ENCODE data around the gene RIPOR3. TPM values are rescaled to one million over a fixed set of nuclear protein-coding genes. Genes with fewer than 3 reads are reported as not detected.
A peak's percentile ranks its signal among the peaks of the same experiment; 100 is the strongest.
"Not testable (repeated sequence)": the region's sequence is repeated elsewhere in the genome, so short reads cannot be mapped to it uniquely, and the experiment has no call there.

RIPOR3 gene
- total RNA-seq, 8 experiments from 2014 or later: 1.0 to 13.0 (median 2.8) TPM

DNA sequence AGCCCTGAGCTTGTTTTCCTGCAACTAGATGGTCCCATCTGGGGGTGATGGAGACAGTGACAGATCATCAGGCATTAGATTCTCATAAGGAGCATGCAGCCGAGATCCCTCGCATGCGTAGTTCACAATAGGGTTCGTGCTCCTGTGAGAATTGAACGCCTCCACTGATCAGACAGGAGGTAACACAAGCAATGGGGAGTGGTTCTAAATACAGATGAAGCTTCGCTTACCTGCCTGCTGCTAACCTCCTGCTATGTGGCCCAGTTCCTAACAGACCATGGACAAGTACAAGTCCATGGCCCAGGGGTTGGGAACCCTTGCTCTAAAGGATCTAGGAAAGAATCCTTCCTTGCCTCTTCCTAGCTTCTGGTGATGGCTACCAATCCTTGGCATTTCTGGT is 42.7 kb downstream of the RIPOR3 start:
- ATAC-seq (replicated peaks in 6 of 8): no peak
- Histone ChIP-seq H3K4me1 (replicated peaks in 1 of 2) (peaks cover 7 to 12% of the 10 kb centered on the region in 2 donors), H3K4me3 (no peak overlapping the region), H3K27ac (no peak overlapping the region)
- in situ Hi-C loops (cut with MboI; ENCODE audit: low pct_unique_long_range_greater_than_20kb in 2 of 9, low sequenced_read_pairs in 9 of 9, unreplicated experiment in 9 of 9): no loop called here
- WGBS, 10 experiments: 92 to 100% (median 100%) methylated on average over 1 to 6 of the region's 6 CpGs; no CpG with 5 or more reads in 5 of the 10 experiments

DNA sequence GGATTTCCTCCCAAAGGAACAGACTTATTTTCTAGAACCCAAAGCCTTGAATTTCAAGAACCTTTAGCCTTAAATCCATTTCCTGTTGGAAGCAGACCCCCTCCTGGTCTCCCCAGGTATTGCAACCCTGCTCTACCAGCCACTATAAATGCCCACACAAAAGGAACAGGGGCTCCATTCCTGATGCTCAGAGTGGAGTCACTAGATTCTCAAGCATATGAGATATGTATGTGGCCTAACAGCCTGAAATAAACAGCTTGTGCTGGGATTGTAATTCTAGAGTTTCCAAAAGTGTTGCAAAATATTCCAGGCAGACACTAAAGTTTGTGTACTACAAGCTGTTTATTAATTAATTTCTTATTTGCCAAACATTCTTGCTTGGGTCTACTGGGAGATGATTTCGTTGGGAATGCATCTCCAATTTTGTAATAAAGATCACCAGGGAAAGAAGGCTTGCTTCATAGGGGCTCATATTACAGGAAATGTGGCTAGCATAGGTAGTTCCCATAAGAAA is 44.8 kb downstream of the RIPOR3 start:
- in situ Hi-C loops (cut with MboI; ENCODE audit: low pct_unique_long_range_greater_than_20kb in 2 of 9, low sequenced_read_pairs in 9 of 9, unreplicated experiment in 9 of 9): no loop called here
- no peak for ATAC-seq (replicated peaks in 6 of 8)
- WGBS, 10 experiments: 33 to 100% (median 53%) methylated on average over 1 of the region's 1 CpG; no CpG with 5 or more reads in 2 of the 10 experiments
- no peak overlapping the region for H3K27ac ChIP-seq
- H3K4me3 ChIP-seq: no peak overlapping the region
- peaks cover 16 to 25% of the 10 kb centered on the region in 2 donors for H3K4me1 ChIP-seq (replicated peaks in 1 of 2)

DNA sequence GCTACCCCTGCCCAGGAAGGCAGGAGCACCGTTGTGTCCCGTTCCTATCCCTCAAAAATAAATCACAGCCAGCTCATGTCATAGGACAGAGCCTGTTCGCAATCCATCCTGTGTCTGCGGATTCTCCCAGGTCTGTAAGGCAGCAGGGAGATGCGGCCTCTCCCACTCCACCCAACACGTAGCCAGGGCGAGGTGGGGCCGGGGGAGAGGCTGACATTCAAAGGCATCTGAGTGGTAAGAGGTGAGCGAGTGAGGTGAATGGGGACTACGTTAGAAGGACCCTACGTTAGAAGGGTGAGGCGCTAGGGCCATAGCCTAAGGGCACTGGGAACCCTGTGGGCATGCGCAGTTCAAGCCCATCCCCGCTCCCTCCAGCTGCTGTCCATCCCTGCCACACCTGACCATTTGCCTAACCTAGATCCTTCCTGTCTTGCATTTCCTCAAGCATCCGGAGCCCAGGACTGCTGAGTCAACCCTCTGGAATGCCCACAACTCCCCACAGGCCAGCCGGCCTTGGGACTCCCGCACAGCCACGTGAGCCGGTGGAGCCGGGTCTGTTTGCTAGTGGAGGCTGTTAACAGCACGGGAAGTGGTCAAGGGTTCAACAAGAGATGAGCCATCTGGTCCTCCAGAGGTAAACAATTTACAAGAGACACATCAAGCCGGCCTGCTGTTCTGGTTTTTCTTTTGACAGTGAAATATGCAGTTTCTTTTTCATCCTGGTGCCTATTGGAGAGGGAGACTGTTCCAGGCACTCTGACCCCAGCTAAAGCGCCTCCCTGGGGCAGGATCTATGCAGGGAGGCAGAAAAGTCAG is 45.9 kb downstream of the RIPOR3 start:
- Histone ChIP-seq H3K4me1 (replicated peaks in 1 of 2) (peaks cover 16 to 27% of the 10 kb centered on the region in 2 donors), H3K27ac (peak overlapping the region; percentile 9 to 61), H3K4me3 (no peak overlapping the region)
- ATAC-seq (replicated peaks in 6 of 8): peak; percentile 82 to 99 (median 98)
- 13 to 87% (median 29%) methylated on average over 3 to 12 of the region's 23 CpGs; no CpG with 5 or more reads in 3 of the 10 experiments for WGBS, 10 experiments
- in situ Hi-C loops (cut with MboI; ENCODE audit: low pct_unique_long_range_greater_than_20kb in 2 of 9, low sequenced_read_pairs in 9 of 9, unreplicated experiment in 9 of 9): no loop called here

DNA sequence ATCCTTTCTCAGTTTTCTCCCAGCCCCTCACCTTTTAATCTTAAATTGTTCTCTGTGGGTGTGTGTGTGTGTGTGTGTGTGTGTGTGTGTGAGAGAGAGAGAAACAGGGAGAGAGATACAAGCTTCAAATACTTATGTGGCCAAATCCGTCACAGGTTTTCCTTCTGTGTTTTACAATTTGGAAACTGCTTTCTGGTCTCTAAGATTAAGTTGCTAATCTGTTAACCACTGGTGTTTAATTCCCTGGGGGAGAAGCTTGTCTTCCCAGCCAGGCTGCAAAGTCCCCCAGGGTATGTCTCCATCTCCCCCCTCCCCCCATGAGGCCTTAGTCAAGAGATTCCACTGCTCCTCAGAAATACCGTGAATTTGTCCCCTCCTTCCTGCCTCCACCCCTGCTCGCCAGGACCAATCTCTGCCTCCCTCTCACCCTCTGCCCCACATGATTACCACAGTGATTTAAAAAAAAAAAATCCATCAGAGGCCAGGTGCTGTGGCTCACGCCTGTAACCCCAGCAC is 49.0 kb downstream of the RIPOR3 start:
- peak in 2 of 8 experiments; percentile 2 to 33 for ATAC-seq (replicated peaks in 6 of 8)
- in situ Hi-C loops (cut with MboI; ENCODE audit: low pct_unique_long_range_greater_than_20kb in 2 of 9, low sequenced_read_pairs in 9 of 9, unreplicated experiment in 9 of 9): no loop called here
- Histone ChIP-seq H3K27ac (no peak overlapping the region), H3K4me3 (no peak overlapping the region), H3K4me1 (replicated peaks in 1 of 2) (peaks cover 30 to 47% of the 10 kb centered on the region in 2 donors)
- WGBS, 10 experiments: no CpG with 5 or more reads among the region's 4 CpGs

DNA sequence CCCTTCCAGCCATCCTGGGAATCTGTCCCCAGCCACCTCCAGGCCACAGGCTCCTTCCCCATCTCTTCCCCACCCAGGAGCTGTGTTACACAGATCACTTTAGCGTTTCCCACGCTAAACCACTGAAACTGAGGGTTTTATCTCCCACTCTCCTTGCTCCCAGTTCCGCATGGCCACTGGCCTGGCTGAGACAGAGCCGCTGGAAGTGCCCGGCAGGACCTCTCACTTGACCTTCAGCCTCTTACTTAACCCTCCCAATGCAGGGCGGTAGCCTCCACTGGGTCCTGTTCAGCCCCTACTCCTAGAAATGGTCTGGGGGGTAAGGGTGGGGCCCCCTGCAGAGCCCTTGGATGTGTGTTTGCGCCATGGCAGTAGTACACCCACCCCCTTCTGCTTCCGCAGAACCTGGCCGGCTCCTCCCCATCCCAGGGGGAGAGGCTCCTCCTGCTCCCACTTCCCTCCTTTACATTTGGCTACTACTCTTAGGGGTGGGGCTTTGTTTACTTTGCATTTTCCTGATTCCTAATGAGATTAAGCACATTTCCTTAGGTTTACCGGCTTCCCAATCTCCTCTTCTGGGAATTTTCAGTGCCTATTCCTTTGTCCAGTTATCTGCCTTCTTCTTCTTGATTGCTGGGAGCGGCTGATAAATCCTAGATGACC is 49.6 kb downstream of the RIPOR3 start:
- H3K4me3 ChIP-seq; H3K27ac ChIP-seq; in situ Hi-C loops (cut with MboI; ENCODE audit: low pct_unique_long_range_greater_than_20kb in 2 of 9, low sequenced_read_pairs in 9 of 9, unreplicated experiment in 9 of 9): not testable (repeated sequence)
- 0 to 86% (median 40%) methylated on average over 1 to 3 of the region's 11 CpGs; no CpG with 5 or more reads in 6 of the 10 experiments for WGBS, 10 experiments
- peaks cover 36 to 53% of the 10 kb centered on the region in 2 donors for H3K4me1 ChIP-seq (replicated peaks in 1 of 2)
- peak in 3 of 8 experiments; percentile 7 to 79 (median 29) for ATAC-seq (replicated peaks in 6 of 8)

DNA sequence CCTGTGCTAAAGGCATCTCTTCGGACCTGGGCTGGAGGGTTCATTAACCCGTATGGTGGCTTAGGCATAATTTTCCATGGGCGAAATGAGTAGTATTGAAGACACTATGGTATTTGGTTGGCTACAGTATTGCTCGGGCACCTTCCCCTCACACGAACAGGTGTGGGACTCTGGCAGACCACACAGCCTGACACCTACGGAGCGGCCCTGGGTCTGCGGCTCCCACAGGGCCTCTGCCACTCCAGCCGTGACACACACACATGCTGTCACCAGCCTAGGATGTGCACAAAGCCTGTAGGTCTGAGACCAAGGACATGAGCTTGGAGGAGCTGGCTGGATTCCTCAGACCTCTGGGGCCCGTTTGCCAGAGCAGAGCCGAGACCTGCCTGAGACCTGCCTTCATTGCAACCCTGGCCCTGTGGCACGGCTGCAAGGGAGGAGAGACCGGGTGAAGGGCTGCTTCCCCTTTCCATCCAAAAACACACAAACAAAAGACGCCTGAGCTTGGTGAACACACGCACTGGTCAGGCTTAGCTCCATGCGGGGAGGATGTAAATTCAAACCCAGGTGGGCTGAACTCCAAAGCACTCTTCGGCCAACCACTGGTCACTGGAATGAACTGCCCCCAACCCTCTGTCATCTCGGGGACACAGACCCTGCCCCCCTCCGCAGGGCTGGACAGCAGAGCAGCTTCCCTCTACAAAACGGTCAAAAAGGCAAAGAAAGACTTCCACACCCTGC is 51.2 kb downstream of the RIPOR3 start:
- WGBS, 10 experiments: 32% methylated on average over 3 of the region's 20 CpGs; no CpG with 5 or more reads in 9 of the 10 experiments
- in situ Hi-C loops (cut with MboI; ENCODE audit: low pct_unique_long_range_greater_than_20kb in 2 of 9, low sequenced_read_pairs in 9 of 9, unreplicated experiment in 9 of 9); ATAC-seq (replicated peaks in 6 of 8); H3K4me3 ChIP-seq; H3K27ac ChIP-seq: not testable (repeated sequence)
- H3K4me1 ChIP-seq (replicated peaks in 1 of 2): peaks cover 41 to 59% of the 10 kb centered on the region in 2 donors

DNA sequence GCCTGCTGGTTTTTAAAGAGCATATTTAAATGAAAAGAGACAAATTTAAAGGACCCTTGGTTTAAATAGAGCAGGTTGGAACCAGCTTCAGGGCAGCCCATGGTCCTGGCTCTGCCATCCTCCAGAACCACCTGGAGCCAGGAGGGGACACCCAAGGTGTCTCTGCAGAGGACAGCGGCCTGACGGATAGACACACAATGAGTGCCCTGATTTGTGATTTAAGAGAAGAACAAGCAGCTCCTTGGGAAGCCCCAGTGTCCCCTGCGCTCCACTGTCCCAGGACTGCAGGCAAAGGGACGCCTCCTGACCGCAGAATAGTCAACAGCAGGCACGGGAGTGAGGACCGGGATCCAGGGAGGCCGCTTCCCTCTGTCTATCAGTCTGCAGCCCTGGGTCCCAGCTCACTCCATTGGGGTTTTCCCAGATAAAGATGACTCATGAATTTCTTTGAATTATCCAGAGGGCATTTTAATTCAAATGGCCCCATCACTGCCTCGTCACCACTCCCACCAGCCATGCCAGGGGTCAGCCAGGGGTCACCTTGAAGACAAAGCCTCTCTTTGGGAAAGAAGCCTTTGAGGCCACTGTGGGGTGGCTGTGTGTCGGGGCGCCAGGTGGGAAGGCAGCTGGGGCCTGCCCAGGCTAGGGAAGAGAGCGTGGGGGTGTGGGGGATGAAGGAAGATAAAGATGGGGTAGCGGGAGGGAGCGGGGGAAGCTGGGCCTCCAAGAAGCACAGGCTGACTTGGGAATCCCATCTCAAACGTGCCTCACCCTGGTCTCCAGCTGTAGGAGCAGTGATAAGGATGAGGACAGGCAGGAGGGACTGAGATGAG is 53.1 kb downstream of the RIPOR3 start:
- Histone ChIP-seq H3K27ac (peak overlapping the region; percentile 41 to 72), H3K4me1 (replicated peaks in 1 of 2) (peaks cover 37 to 54% of the 10 kb centered on the region in 2 donors)
- H3K4me3 ChIP-seq; in situ Hi-C loops (cut with MboI; ENCODE audit: low pct_unique_long_range_greater_than_20kb in 2 of 9, low sequenced_read_pairs in 9 of 9, unreplicated experiment in 9 of 9): not testable (repeated sequence)
- ATAC-seq (replicated peaks in 6 of 8): peak; percentile 29 to 79 (median 76)
- 40 to 100% methylated on average over 1 of the region's 15 CpGs; no CpG with 5 or more reads in 8 of the 10 experiments for WGBS, 10 experiments

DNA sequence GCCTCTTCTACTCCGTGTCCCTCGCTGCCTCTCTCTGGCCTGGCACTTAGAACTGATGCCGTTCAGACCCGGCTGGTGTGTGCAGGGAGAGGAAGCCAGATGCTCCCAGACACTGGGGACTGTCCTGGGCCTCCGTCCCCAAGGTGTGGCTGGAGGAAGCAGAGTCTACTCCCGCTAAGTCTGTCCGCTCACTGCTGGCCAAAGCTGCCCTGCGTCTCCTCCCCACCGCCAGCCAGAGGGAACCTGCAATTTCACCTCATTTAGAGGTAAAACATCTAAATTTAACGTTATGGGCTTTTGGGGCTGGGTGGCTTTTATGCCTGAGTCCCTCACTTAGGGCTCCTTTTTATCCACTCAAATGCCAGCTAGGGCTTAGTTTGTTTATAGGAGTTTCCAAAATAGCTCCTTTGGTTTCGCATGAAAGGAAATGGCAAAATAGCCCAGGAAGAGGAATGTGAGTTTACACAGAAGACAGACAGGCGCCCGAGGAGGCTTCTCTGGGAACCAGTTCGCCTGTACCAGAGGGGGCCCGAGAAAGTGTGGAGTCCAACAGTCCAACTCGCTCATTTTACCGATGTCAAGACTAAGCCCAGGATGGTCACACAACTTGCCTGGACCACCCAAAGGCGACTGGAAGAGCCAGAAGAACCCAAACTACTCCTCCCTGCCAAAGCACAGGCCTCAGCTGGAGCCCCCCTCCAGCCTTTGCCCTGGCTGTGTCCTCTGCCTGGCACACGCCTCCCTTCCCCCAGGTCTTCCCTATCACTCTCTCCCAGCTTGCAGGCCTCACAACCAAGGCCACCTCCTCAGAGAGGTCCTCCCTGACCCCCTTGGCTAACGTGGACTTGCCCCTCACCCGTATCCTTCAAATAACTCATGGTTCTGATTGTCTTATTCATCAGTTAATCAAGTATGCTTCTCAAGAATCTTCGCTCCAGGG is 54.5 kb downstream of the RIPOR3 start:
- Histone ChIP-seq H3K4me3 (no peak overlapping the region), H3K27ac (no peak overlapping the region), H3K4me1 (replicated peaks in 1 of 2) (peaks cover 28 to 45% of the 10 kb centered on the region in 2 donors)
- 46 to 100% (median 76%) methylated on average over 1 to 14 of the region's 22 CpGs; no CpG with 5 or more reads in 1 of the 10 experiments for WGBS, 10 experiments
- ATAC-seq (replicated peaks in 6 of 8): peak in 2 of 8 experiments; percentile 1
- in situ Hi-C loops (cut with MboI; ENCODE audit: low pct_unique_long_range_greater_than_20kb in 2 of 9, low sequenced_read_pairs in 9 of 9, unreplicated experiment in 9 of 9): no loop called here

DNA sequence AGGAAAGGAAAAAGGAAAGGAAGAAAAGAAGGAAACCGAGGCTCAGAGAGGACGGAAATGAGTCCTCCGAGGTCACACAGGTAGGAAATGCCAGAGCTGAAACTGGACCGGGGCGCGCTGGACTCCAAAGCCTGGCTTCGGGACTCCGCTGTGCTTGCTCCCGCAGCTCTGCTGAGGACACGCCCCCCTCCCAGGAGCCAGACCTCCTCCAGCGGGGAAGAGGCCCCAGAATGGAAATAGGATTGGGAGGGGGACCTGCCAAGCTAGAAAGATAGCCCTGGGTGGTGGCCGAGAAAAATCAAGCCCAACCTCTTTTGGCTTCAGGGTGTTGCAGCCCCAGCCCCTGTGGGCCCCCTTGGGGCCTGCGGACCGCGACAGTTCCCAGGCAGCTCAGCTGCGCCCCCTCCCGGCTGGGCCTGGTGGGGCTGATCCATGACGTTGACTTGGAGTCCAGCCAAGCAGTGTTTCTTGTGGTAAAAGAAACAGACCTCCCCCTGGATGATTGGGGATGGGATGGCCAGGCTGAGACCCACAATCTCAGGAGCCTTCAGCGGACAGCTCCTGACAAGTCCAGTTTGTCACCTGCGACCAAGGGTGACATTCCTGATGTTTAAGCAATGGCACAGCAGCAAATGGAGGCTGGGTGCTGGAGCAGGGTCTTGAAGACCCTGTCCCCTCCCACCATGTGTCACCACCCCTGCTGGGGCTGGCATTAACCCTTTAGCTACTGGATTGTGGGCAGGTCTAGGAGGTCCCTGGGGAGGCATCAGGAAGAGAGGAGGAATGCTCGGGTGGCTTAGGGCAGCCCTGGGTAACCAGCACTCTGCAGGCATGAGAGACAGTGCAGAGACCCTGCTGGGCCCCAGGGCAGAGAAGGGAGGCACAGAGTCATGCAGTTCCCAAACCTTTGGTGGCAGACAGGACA is 55.4 kb downstream of the RIPOR3 start:
- Histone ChIP-seq H3K27ac (peak overlapping the region in 1 of 2 donors; percentile 49), H3K4me3 (no peak overlapping the region), H3K4me1 (replicated peaks in 1 of 2) (peaks cover 28 to 41% of the 10 kb centered on the region in 2 donors)
- in situ Hi-C loops (cut with MboI; ENCODE audit: low pct_unique_long_range_greater_than_20kb in 2 of 9, low sequenced_read_pairs in 9 of 9, unreplicated experiment in 9 of 9): no loop called here
- ATAC-seq (replicated peaks in 6 of 8): peak; percentile 32 to 79 (median 54)
- 0 to 93% (median 60%) methylated on average over 1 to 18 of the region's 21 CpGs; no CpG with 5 or more reads in 3 of the 10 experiments for WGBS, 10 experiments

DNA sequence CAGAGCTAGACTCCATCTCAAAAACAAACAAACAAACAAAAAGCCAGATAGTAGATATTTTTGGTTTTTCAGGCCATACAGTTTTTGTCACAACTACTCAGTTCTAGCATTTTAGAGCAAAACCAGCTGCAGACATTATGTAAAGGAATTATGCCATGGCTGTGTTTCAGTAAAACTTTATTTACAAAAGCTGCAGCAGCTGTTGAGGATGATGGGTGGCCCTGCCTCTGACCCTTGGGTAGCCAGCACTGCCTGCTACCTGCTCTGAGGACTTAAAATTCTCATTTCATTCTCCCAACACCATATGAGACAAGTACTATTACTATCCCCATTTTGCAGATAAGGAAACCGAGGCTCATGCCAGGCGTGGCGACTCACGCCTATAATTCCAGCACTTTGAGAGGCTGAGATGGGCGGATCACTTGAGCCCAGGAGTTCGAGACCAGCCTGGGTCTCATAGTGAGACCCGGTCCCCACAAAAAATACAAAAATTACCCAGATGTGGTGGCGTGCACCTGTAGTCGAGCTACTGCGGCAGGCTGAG is 56.3 kb downstream of the RIPOR3 start:
- 93 to 100% (median 100%) methylated on average over 2 to 4 of the region's 10 CpGs; no CpG with 5 or more reads in 6 of the 10 experiments for WGBS, 10 experiments
- ATAC-seq (replicated peaks in 6 of 8): no peak
- no peak overlapping the region for H3K27ac ChIP-seq
- in situ Hi-C loops (cut with MboI; ENCODE audit: low pct_unique_long_range_greater_than_20kb in 2 of 9, low sequenced_read_pairs in 9 of 9, unreplicated experiment in 9 of 9): no loop called here
- no peak overlapping the region for H3K4me3 ChIP-seq
- H3K4me1 ChIP-seq (replicated peaks in 1 of 2): peaks cover 28 to 37% of the 10 kb centered on the region in 2 donors

Data from motor neuron (in vitro differentiated cells).